ES-I3 (cell line): Measurements from ENCODE around the gene LSM5.
A peak's percentile ranks its signal among the peaks of the same experiment; 100 is the strongest.
"Not testable (repeated sequence)": the region's sequence is repeated elsewhere in the genome, so short reads cannot be mapped to it uniquely, and the experiment has no call there.

Experiments
- H3K36me3 ChIP-seq: 2 replicates; pipeline ENCODE4 v1.6.1; 2013; ENCODE audit warnings: mild to moderate bottlenecking, low read length, control low read depth, moderate library complexity; ENCODE audit not compliant: insufficient read depth
- H3K4me1 ChIP-seq: 2 replicates; pipeline ENCODE4 v1.6.1; 2013; ENCODE audit warnings: mild to moderate bottlenecking, control low read depth, low read length; ENCODE audit not compliant: insufficient read depth
- H3K9ac ChIP-seq: 2 replicates; pipeline ENCODE4 v1.6.1; 2013; ENCODE audit warnings: low read depth, mild to moderate bottlenecking, low read length, moderate library complexity
- H3K9me3 ChIP-seq: 2 replicates; pipeline ENCODE4 v1.6.1; 2013; ENCODE audit warnings: mild to moderate bottlenecking, low read length, moderate library complexity; ENCODE audit not compliant: control insufficient read depth, insufficient read depth

The LSM5 gene

DNA sequence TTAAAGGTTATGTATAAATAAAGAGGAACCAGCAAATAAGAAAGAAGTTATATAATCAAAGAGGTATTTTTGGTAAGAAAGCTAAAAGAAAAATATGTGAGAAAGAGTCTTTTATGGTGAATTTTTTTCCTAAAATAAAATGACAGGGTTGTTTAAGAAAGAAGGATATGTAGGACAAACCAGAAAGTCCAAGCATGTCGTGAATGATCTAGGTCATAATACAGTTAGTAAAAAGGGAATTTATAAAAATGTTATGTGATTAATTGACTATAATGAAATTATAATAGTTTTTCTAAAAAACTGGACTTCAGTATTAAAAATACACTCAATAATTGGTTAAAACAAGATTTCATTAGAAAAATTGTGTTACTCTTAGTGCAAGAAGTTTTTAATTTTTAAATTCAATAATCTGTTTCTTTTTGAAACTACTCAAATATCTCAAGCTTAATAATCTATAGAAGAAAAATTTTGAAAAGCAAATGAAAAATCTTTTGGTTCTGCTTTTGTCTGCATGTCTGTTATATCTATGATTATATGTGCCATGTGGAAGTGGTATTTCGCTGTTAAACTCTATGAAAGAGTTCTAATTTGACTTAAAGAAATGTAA lies 28.5 kb upstream of the LSM5 start:
- H3K4me1 ChIP-seq, result no peaks in the 10 kb centered on the region
- H3K9me3 ChIP-seq, result peaks cover 39% of the 10 kb centered on the region
- H3K9ac ChIP-seq, result no peak overlapping the region
- H3K36me3 ChIP-seq, result peaks cover 4% of the 10 kb centered on the region; the same call in 1 of the 2 replicates

GRCh38 chr7:32516551-32517100 lies 26.4 kb upstream of the LSM5 start:
- Histone ChIP-seq H3K4me1 (peaks cover 15% of the 10 kb centered on the region; the same call in 1 of the 2 replicates), H3K9me3 (peaks cover 30% of the 10 kb centered on the region), H3K9ac (no peak overlapping the region), H3K36me3 (peaks cover 4% of the 10 kb centered on the region; the same call in 1 of the 2 replicates)

- H3K36me3 ChIP-seq, result peaks cover 4% of the 10 kb centered on the region; the same call in 1 of the 2 replicates
- peaks cover 26% of the 10 kb centered on the region for H3K9me3 ChIP-seq
- peaks cover 15% of the 10 kb centered on the region; the same call in 1 of the 2 replicates for H3K4me1 ChIP-seq
- no peak overlapping the region for H3K9ac ChIP-seq
Observed at GRCh38 chr7:32515890-32516550, 25.8 kb upstream of the LSM5 start.

- Histone ChIP-seq H3K9me3 (peaks cover 5% of the 10 kb centered on the region; the same call in 1 of the 2 replicates), H3K9ac (no peak overlapping the region), H3K36me3 (no peaks in the 10 kb centered on the region), H3K4me1 (peaks cover 15% of the 10 kb centered on the region; the same call in 1 of the 2 replicates)
Observed at GRCh38 chr7:32513210-32513609, 23.0 kb upstream of the LSM5 start.

DNA sequence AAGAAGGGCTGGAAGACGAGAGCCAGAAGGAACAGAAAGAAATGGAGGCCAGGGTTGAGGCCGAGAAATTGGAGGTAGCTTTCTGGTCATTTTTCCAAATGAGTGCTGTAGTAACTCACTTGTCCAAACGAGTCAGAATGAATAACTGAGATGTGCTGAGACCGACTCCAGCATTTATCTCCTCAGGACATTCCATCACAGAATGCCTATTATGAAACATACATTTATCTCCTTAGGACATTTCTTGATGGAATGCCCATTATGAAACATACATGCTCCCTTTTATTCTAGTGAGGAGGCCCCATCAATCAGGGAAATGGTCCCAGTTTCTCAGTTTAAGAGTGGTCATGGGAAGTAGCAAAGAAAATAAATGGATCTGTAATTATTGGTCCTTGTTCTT lies 21.6 kb upstream of the LSM5 start:
- no peaks in the 10 kb centered on the region; the same call in 1 of the 2 replicates for H3K9me3 ChIP-seq
- H3K36me3 ChIP-seq, result no peaks in the 10 kb centered on the region
- H3K4me1 ChIP-seq, result peaks cover 15% of the 10 kb centered on the region; the same call in 1 of the 2 replicates
- H3K9ac ChIP-seq, result no peak overlapping the region

DNA sequence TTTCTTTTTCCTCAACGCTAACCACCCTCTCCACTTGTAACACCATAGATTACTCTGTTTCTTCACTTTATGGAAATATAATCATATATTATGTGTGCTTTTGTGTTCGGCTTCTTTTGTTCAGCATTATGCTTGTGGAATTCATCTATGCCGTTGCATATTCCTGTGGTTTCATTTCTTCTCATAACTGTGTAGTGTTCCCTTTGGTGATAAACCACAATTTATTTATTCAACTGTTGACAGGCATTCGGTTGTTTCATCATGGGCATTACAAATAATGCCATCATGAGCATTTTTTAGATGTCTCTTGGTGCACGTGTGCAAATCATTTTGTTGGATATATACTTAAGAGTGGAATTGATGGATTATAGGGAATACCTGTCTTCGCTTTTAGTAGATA lies 17.2 kb upstream of the LSM5 start:
- no peaks in the 10 kb centered on the region; the same call in 1 of the 2 replicates for H3K9me3 ChIP-seq
- H3K36me3 ChIP-seq, result no peaks in the 10 kb centered on the region
- H3K9ac ChIP-seq, result no peak overlapping the region
- peaks cover 6% of the 10 kb centered on the region; the same call in 1 of the 2 replicates for H3K4me1 ChIP-seq

DNA sequence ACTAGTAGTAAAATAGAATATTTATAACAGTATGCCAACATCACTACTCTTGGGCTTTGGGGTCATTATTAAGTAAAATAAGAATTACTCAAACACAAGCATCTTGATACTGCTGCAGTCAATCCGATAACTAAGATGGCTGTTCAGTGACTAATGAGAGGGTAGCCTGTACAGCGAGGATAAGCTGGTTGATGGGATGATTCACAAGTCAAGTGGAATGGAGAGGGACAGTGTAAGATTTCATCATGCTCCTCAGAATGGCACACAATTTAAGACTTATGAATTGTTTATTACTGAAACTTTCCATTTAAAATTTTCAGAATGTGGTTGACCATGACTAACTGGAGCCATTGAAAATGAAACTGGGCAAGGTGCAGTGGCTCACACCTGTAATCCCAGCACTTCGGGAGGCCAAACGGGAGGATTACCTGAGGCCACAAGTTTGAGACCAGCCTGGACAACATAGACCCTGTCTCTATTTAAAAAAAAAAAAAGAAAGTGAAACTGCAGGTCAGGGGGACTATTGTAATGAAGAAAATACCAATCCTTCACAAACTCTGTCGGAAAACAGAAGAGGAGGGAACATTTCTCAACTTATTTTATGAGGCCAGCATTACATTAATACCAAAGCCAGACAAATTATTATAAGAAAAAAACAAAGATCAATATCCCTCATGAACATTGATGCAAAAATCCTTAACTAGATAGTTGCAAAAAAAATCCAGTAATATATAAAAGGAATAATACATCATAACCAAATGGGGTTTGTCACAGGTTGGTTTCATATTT lies 16.3 kb upstream of the LSM5 start:
- Histone ChIP-seq H3K9me3 (no peaks in the 10 kb centered on the region; the same call in 1 of the 2 replicates), H3K4me1 (peaks cover 3% of the 10 kb centered on the region; the same call in 1 of the 2 replicates), H3K9ac (no peak overlapping the region), H3K36me3 (no peaks in the 10 kb centered on the region)

DNA sequence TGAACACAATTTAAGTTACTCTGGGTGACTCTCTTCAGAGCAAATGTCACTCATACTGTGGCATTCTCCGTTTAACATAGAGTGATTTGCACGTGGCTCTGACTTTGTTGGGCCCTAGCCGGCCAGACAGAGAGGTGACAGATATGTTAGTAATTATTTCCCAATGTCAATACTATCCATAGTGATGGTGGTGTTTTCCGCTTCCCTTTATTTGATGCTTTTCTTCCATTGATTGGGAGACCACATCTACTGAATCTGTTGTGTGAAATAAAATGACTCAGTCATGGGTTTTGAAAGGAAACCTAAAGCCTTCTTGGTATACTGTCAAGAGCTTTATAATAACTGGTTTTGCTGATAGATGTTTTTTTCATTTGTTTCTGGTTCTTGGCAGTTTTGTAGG lies 12.5 kb upstream of the LSM5 start:
- Histone ChIP-seq H3K36me3 (no peaks in the 10 kb centered on the region), H3K4me1 (peaks cover 12% of the 10 kb centered on the region; the same call in 1 of the 2 replicates), H3K9ac (no peak overlapping the region), H3K9me3 (no peaks in the 10 kb centered on the region; the same call in 1 of the 2 replicates)

GRCh38 chr7:32501522-32501921 lies 11.3 kb upstream of the LSM5 start:
- H3K9ac ChIP-seq, result no peak overlapping the region
- peaks cover 12% of the 10 kb centered on the region; the same call in 1 of the 2 replicates for H3K4me1 ChIP-seq
- no peaks in the 10 kb centered on the region for H3K36me3 ChIP-seq
- H3K9me3 ChIP-seq, result no peaks in the 10 kb centered on the region

GRCh38 chr7:32500922-32501341 lies 10.8 kb upstream of the LSM5 start:
- no peaks in the 10 kb centered on the region for H3K36me3 ChIP-seq

DNA sequence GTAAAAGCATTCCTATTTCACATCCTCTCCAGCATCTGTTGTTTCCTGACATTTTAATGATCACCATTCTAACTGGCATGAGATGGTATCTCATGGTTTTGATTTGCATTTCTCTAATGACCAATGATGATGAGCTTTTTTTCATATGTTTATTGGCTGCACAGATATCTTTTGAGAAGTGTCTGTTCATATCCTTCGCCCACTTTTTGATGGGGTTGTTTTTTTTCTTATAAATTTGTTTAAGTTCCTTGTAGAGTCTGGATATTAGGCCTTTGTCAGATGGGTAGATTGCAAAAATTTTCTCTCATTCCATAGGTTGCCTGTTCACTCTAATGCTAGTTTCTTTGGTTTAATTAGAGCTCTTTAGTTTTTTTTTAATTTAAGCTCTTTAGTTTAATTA lies 10.0 kb upstream of the LSM5 start:
- not testable (repeated sequence) for H3K36me3 ChIP-seq, H3K9me3 ChIP-seq, H3K9ac ChIP-seq
- peaks cover 12% of the 10 kb centered on the region; the same call in 1 of the 2 replicates for H3K4me1 ChIP-seq

More at GRCh38 chr7:32500922-32501341, 10.8 kb upstream of the LSM5 start:
- H3K9me3 ChIP-seq, result no peaks in the 10 kb centered on the region
- H3K4me1 ChIP-seq, result peaks cover 12% of the 10 kb centered on the region; the same call in 1 of the 2 replicates
- H3K9ac ChIP-seq, result no peak overlapping the region

DNA sequence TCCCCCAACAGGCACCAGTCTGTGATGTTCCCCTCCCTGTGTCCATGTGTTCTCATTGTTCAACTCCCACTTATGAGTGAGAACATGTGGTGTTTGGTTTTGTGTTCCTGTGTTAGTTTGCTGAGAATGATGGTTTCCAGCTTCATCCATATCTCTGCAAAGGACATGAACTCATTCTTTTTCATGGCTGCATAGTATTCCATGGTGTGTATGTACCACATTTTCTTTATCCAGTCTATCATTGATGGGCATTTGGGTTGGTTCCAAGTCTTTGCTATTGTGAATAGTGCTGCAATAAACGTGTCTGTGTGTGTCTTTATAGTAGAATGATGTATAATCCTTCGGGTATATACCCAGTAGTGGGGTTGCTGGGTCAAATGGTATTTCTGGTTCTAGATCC lies 9.6 kb upstream of the LSM5 start:
- H3K4me1 ChIP-seq, result peaks cover 12% of the 10 kb centered on the region; the same call in 1 of the 2 replicates
- H3K36me3 ChIP-seq, H3K9ac ChIP-seq, H3K9me3 ChIP-seq: not testable (repeated sequence)

DNA sequence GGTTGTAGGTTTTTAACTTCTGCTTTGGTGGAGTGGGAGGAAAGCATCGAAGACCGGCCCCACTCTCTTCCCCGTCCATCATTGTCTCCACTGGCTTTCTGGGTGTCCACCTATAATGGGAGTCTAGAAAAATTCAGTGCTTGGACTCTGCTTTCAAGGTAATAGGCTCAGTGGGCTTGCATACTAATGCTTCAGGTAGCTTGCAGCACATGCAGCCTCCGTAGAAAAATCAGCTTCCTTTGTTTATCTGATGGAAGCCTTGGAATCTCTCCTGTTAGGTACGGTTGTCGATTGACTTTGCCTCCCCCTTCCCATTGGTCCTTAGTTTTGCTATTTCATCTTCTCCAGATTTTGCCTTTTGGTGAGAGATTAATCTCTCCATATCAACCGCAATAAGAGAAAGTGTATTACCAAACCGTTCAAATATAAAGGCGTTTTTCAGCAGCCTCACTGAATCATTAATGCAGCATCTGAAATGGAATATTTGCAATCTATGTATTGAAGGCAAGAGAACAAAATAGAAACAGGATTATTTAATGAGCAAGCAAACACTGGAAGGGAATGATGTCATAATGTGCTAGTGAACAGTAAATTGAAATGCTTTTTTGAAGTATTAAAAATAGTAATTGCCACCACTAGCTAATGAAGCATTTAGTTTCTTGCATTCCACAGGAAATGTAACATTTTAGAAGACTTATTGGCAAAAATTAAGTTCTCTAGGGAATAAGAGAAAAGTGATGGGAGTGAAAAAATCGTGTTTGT lies 6.1 kb upstream of the LSM5 start:
- no peaks in the 10 kb centered on the region for H3K9me3 ChIP-seq
- H3K36me3 ChIP-seq, result no peaks in the 10 kb centered on the region
- H3K9ac ChIP-seq, result peak overlapping the region; percentile 81
- 0 out of 2 replicates have a peak, but pooled peaks cover 6% of the 10 kb centered on the region for H3K4me1 ChIP-seq
